ENCODE measurements around the gene PNPLA8. TPM values are rescaled to one million over a fixed set of nuclear protein-coding genes. Genes with fewer than 3 reads are reported as not detected.
"Not testable (repeated sequence)": the region's sequence is repeated elsewhere in the genome, so short reads cannot be mapped to it uniquely, and the experiment has no call there.

PNPLA8 gene
- total RNA-seq, 1 experiment from 2014 or later = 6.9 TPM

GRCh38 chr7:108515630-108516029 lies 10.3 kb downstream of the PNPLA8 start:
- no peaks in the 10 kb centered on the region for H3K9me3 Mint-ChIP-seq (ENCODE audit: low read depth, unreplicated experiment)
- H3K36me3 Mint-ChIP-seq (ENCODE audit: insufficient read depth, unreplicated experiment) = no peaks in the 10 kb centered on the region
- H3K27ac Mint-ChIP-seq (ENCODE audit: unreplicated experiment) = no peak overlapping the region
- BruUV-seq (replicated peaks) = no TSS peak
- intact Hi-C loops (cut with micrococcal nuclease; ENCODE audit: unreplicated experiment) = no loop called here
- no peak for TF ChIP-seq CTCF (IDR thresholded peaks at IDR 0.05; ENCODE audit: unreplicated experiment)
- CTCF ChIA-PET = no interaction called here
- no peak overlapping the region for H3K4me3 Mint-ChIP-seq (ENCODE audit: low read depth, unreplicated experiment)
- no peaks in the 10 kb centered on the region for H3K27me3 Mint-ChIP-seq (ENCODE audit: unreplicated experiment)
- H3K4me1 Mint-ChIP-seq (ENCODE audit: low read depth, unreplicated experiment) = no peaks in the 10 kb centered on the region
- no peak for DNase-seq

- no peak for DNase-seq
- TF ChIP-seq CTCF (IDR thresholded peaks at IDR 0.05; ENCODE audit: unreplicated experiment) = no peak
- CTCF ChIA-PET = no interaction called here
- Mint-ChIP-seq H3K27me3 (ENCODE audit: unreplicated experiment) (no peaks in the 10 kb centered on the region), H3K27ac (ENCODE audit: unreplicated experiment) (no peak overlapping the region), H3K36me3 (ENCODE audit: insufficient read depth, unreplicated experiment) (no peaks in the 10 kb centered on the region), H3K9me3 (ENCODE audit: low read depth, unreplicated experiment) (no peaks in the 10 kb centered on the region), H3K4me1 (ENCODE audit: low read depth, unreplicated experiment) (no peaks in the 10 kb centered on the region), H3K4me3 (ENCODE audit: low read depth, unreplicated experiment) (no peak overlapping the region)
- intact Hi-C loops (cut with micrococcal nuclease; ENCODE audit: unreplicated experiment) = no loop called here
- no TSS peak for BruUV-seq (replicated peaks)
Measured at GRCh38 chr7:108515013-108515412, 10.9 kb downstream of the PNPLA8 start.

DNA sequence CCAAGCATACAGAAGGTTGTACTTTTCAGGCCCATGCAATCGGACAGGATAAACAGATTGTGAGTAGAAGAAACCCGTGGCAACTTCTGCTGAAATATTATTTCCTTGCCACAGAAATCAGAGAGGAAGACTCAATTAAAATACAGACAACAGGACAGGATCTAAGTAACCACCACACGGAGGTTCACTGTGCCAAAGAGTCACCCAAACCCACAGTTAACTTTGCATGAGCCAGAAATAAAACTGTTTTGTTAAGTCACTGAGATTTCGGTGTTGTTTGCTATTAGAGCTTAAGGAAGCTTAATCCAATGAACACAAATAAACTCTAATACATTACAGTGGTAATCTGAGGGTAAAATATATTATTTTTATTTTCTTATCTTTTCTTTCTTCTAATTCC lies 14.0 kb downstream of the PNPLA8 start:
- H3K27ac Mint-ChIP-seq (ENCODE audit: unreplicated experiment) = no peak overlapping the region
- no TSS peak for BruUV-seq (replicated peaks)
- CTCF ChIA-PET = interaction anchor here (0.7 kb wide), 1 partner anchor 14 kb away, joined by 3 read pairs; the partner anchor contains the start of gene PNPLA8
- no peak overlapping the region for H3K4me3 Mint-ChIP-seq (ENCODE audit: low read depth, unreplicated experiment)
- no peaks in the 10 kb centered on the region for H3K36me3 Mint-ChIP-seq (ENCODE audit: insufficient read depth, unreplicated experiment)
- H3K27me3 Mint-ChIP-seq (ENCODE audit: unreplicated experiment) = no peaks in the 10 kb centered on the region
- no peaks in the 10 kb centered on the region for H3K9me3 Mint-ChIP-seq (ENCODE audit: low read depth, unreplicated experiment)
- H3K4me1 Mint-ChIP-seq (ENCODE audit: low read depth, unreplicated experiment) = no peaks in the 10 kb centered on the region
- TF ChIP-seq CTCF (IDR thresholded peaks at IDR 0.05; ENCODE audit: unreplicated experiment) = no peak
- DNase-seq = no peak
- intact Hi-C loops (cut with micrococcal nuclease; ENCODE audit: unreplicated experiment) = no loop called here

- H3K9me3 Mint-ChIP-seq (ENCODE audit: low read depth, unreplicated experiment); H3K27me3 Mint-ChIP-seq (ENCODE audit: unreplicated experiment); BruUV-seq (replicated peaks); DNase-seq; H3K4me3 Mint-ChIP-seq (ENCODE audit: low read depth, unreplicated experiment); CTCF ChIA-PET; H3K4me1 Mint-ChIP-seq (ENCODE audit: low read depth, unreplicated experiment); intact Hi-C loops (cut with micrococcal nuclease; ENCODE audit: unreplicated experiment); H3K27ac Mint-ChIP-seq (ENCODE audit: unreplicated experiment); H3K36me3 Mint-ChIP-seq (ENCODE audit: insufficient read depth, unreplicated experiment): not testable (repeated sequence)
Measured at GRCh38 chr7:108504576-108504975, 21.4 kb downstream of the PNPLA8 start.

GRCh38 chr7:108503112-108504026 lies 22.6 kb downstream of the PNPLA8 start:
- CTCF ChIA-PET = no interaction called here
- TF ChIP-seq CTCF (IDR thresholded peaks at IDR 0.05; ENCODE audit: unreplicated experiment) = no peak
- BruUV-seq (replicated peaks) = no TSS peak
- H3K9me3 Mint-ChIP-seq (ENCODE audit: low read depth, unreplicated experiment) = no peaks in the 10 kb centered on the region
- intact Hi-C loops (cut with micrococcal nuclease; ENCODE audit: unreplicated experiment) = no loop called here
- no peaks in the 10 kb centered on the region for H3K36me3 Mint-ChIP-seq (ENCODE audit: insufficient read depth, unreplicated experiment)
- H3K4me1 Mint-ChIP-seq (ENCODE audit: low read depth, unreplicated experiment) = no peaks in the 10 kb centered on the region
- no peak for DNase-seq
- no peak overlapping the region for H3K27ac Mint-ChIP-seq (ENCODE audit: unreplicated experiment)
- no peak overlapping the region for H3K4me3 Mint-ChIP-seq (ENCODE audit: low read depth, unreplicated experiment)
- H3K27me3 Mint-ChIP-seq (ENCODE audit: unreplicated experiment) = no peaks in the 10 kb centered on the region

Measured in Calu3 (cell line).